HG03442 (cell line): ENCODE results near the gene FIBIN.
"Not testable (repeated sequence)": the region's sequence is repeated elsewhere in the genome, so short reads cannot be mapped to it uniquely, and the experiment has no call there.

ENCODE experiments used
- ATAC-seq: cut with Tn5 transposase; IDR thresholded peaks from one replicate; pipeline ENCODE4 v1.9.1; 2021; ENCODE audit warnings: mild to moderate bottlenecking, moderate library complexity; ENCODE audit not compliant: unreplicated experiment

Gene FIBIN

DNA sequence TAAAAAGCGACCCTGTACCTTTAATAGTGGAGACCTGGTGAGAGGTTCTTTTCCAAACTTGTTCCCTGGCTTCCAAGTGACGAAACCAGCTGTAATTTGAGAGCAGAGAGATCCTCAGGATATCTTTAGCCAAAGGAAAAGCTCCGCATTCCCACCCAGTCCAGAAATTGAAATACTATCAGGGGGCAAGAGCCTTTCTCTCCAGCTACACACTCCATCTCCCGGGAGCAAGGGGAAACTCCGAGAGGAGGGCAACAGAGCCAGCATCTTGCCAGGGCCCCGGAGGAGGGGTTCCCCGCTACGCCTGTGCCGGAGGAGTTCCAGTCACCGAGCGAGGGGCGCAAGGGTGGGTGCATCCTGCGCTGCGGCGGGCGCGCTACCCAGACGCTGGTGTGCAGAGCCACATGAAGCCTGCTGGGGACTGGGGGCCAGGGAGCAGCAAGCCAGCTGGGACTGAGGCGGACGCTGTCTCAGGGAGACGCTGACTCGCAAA lies at the start of gene FIBIN:
FIBIN (plus strand) TSS at position 148 of the 493 bp plus-strand sequence. CDS start 415 bp downstream, outside the sequence.
- no peak for ATAC-seq

GRCh38 chr11:26944866-26945664 lies 48.8 kb upstream of the FIBIN start:
- ATAC-seq = no peak

- no peak for ATAC-seq
Measured at GRCh38 chr11:26946257-26946716, 47.6 kb upstream of the FIBIN start.

DNA sequence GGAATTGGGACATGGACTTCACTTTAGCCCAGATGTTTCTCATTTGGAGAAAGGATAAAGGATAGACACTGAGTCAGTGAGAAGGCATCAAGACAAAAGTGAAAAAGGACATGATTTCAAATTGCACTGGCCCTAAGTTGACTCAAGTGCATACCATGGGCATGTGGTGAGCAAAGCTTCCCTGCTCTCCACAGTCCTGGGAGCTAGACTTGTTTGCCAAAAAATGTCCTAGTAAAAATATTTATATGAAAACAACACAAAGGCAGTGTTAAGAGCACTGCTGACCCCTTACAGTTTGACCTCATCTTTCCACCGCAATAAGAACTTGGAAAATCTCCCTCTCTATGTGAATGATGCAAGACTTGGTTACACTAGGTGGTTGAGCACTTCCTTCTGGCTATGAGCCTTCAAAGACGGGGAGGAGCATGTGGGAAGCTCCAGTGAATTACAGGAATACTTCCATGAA lies 46.5 kb upstream of the FIBIN start:
- no peak for ATAC-seq

GRCh38 chr11:26947904-26948639 lies 45.8 kb upstream of the FIBIN start:
- ATAC-seq = no peak

GRCh38 chr11:26948881-26949280 lies 45.0 kb upstream of the FIBIN start:
- no peak for ATAC-seq

GRCh38 chr11:26949846-26950245 lies 44.1 kb upstream of the FIBIN start:
- ATAC-seq = no peak

GRCh38 chr11:26950260-26950719 lies 43.6 kb upstream of the FIBIN start:
- ATAC-seq = no peak

DNA sequence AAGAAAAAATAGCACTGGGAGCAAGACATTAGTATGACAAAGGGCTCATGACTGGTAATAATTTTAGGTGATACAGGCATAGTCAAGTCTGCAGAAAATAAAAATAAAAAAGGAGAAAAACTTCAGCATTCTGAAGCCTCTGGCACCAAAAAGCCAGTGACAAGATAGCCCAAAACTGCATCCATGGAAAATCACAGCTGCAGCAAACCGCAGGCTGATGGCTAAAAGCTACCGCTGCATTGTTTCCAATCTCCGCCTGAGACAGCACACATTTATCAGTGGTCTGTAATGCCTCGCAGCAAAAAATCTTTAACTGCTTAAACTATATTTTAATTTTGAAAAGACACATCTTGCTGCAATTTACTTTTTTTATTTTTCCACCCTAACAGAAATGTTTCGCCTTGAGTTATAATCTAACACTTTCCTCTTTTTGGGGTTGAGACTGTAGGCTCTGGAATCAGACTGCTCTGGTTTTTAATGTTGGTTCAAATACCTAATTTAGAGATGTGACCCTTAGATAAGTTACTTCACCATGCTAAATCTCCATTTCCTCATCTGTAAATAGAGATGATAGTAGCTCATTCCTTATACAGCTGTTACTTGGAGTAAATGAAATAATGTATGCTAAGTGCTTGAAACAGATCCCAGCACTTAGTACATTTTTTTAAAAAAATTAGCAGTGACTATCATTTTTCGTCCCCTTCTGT lies 42.0 kb upstream of the FIBIN start:
- no peak for ATAC-seq

GRCh38 chr11:26953770-26954392 lies 40.0 kb upstream of the FIBIN start:
- ATAC-seq = no peak

DNA sequence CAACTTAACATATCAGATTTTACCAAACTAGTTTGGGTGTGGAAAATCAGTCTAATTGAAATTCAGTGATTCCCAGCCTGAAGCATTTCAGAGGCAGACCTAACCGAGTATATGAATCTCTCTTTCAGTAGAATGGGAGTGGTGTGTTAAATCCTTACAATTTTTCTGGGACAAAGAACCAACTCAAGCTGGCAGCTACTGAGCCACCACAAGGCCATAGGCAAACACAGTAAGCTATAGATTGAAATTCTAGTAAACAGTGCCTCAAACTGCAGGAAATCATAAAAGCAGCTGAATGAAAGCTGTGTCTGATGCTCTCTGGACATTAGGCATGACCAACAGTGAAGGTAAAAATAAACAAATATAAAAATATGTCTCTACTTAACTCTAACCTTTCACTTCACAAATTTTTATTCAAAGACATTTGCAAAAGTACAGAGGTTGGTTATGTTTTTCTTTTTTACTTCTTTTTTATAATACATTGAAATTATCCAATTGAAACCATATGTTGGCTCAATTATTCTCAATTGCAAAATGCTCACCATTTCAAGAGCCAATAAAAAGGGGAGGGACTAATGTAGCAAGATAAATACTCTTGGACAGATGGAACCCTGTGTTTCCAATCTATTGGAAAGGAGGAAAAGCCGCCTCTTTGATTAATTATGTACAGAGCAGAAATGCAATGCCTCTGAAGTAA lies 35.8 kb upstream of the FIBIN start:
- no peak for ATAC-seq

DNA sequence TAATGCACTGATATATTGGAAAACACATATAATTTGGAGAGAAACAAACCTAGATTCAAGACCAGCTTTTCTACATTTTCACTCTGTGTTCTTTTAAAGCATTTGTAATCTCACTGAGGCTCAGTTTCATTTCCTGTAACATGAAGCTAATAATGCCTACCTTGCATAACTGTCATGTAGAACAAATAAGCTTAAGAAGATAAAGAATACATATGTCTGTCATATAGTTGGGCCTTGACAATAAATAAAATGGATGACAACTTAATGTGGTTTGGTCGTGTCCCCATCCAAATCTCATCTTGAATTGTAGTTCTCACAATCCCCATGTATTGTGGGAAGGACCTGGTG lies 35.2 kb upstream of the FIBIN start:
- ATAC-seq = no peak

- ATAC-seq = no peak
Measured at GRCh38 chr11:26960281-26960680, 33.6 kb upstream of the FIBIN start.

DNA sequence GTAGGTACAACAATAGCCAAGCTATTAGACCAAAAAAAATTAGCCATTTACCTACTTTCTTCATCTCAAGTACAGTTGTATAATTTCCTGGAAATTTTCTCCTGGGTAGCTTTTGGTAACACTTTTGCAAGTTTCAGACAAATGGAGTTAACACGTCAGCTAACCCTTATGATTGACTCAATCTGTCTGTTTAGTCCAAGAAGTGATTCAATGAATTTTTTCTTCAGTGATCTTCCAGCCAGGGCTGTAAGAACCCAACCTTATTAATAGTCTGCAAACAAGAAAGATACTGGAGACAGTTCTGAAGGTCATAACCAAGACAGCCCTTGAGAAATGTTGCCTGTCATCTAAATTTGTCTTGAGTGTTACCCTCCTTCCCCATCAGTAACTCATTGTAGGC lies 30.1 kb upstream of the FIBIN start:
- no peak for ATAC-seq

DNA sequence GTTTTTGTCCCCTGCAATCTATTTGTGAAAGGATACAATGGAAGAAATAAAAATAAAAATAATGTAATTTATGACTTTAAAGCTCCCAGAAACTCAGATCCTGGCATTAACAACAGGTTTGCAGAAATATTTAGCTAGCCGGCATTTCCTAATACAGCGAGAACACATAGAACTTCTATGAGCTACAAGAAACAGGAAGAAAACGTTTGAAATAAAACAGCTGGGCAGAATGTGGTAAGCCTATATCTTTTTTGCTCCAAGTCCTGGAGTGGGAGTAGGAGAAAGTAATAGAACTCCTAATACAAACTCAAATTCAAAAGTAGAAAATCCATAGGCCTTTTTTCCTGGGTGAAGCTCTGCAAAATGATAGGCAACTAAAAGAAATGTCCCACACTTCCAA lies 29.6 kb upstream of the FIBIN start:
- ATAC-seq = no peak

DNA sequence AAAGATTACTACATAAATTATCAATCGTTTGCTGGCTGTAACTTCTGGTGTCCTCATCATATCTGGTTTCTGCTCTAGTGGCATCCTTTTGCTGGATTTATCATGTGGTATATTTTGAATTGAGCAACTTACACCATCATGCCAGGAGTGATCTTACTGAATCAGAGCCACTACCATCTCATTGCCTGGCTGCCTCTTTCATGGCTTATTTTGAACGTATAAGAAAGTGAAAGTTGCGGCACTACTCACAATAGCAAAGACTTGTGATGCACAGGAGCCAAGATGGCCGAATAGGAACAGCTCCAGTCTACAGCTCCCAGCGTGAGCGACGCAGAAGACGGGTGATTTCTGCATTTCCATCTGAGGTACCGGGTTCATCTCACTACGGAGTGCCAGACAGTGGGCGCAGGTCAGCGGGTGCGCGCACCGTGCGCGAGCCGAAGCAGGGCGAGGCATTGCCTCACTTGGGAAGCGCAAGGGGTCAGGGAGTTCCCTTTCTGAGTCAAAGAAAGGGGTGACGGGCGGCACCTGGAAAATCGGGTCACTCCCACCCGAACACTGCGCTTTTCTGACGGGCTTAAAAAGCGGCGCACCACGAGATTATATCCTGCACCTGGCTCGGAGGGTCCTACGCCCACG lies 28.9 kb upstream of the FIBIN start:
- ATAC-seq = not testable (repeated sequence)

- ATAC-seq = no peak
Measured at GRCh38 chr11:26971961-26972360, 22.0 kb upstream of the FIBIN start.

DNA sequence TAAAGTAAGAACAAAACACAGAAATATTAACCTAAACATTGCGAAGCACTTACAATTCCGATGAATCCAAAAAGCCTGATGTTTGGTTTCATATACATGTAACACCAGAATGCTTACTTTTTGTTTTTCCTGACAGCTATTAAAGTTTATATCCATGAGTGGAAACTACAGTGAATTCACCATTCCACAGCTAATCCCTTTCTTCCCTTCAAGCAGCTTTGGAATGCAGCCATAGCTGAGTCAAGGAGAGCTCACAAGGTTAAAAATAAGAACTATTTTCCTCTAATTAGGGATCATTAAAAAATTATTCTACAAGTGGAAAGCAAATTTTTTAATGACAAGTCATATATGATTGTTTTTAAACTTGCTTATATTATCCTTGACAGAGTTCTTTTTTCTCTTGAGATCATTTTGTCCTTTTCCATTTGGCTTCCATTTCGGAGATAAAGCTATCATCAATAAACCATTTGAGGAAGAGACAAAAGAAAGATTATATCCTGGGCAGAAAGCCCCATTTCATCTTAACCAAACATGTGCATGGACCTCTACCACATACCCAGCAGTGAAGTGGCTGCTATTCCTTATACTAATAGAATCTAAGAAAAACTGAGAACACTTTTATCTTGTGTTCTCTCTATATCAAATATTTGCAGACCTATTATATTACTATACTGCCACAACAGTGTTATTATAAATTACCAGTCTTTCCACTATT lies 19.7 kb upstream of the FIBIN start:
- ATAC-seq = no peak

- no peak for ATAC-seq
Measured at GRCh38 chr11:26974996-26975395, 18.9 kb upstream of the FIBIN start.
